AG09319 (cell line): ENCODE measurements around the gene KLF6.

ENCODE experiments used
- DNase-seq: peaks from one replicate; pipeline ENCODE4 v3.0.0-alpha.2; 2010; ENCODE audit warnings: low read depth; ENCODE audit errors: extremely low read depth
- TF ChIP-seq, protein P1 (sequence below): IDR thresholded peaks from 2 replicates; pipeline ENCODE4 v1.5.1; 2011; ENCODE audit warnings: low read depth, mild to moderate bottlenecking, inconsistent platforms, low read length, moderate library complexity

The KLF6 gene

DNA sequence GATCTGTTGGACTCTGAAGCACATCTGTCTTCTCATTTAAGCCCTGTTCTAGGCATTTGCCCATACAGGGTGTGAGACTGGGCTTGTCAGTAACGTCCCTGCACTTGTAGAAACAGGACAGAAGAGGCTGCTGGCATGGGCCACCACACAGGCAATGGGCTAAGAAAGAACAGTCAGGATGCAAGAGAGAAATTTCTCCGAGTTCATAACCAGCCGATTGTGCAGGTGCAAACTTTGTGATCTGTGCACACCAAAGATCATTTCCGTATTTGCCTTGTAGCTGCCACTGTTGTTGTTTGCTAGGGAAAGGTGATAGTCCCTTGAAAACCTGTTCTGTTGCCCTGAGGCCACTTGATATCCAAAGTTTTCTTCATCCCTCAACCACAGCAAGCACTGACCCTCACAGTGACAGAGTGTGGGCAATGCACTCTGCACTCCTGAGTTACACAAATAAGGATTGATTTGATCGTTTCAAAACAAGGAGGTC, 20.3 kb downstream of the KLF6 start:
- no peak for DNase-seq
- TF ChIP-seq, protein P1, sequence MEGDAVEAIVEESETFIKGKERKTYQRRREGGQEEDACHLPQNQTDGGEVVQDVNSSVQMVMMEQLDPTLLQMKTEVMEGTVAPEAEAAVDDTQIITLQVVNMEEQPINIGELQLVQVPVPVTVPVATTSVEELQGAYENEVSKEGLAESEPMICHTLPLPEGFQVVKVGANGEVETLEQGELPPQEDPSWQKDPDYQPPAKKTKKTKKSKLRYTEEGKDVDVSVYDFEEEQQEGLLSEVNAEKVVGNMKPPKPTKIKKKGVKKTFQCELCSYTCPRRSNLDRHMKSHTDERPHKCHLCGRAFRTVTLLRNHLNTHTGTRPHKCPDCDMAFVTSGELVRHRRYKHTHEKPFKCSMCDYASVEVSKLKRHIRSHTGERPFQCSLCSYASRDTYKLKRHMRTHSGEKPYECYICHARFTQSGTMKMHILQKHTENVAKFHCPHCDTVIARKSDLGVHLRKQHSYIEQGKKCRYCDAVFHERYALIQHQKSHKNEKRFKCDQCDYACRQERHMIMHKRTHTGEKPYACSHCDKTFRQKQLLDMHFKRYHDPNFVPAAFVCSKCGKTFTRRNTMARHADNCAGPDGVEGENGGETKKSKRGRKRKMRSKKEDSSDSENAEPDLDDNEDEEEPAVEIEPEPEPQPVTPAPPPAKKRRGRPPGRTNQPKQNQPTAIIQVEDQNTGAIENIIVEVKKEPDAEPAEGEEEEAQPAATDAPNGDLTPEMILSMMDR, result no peak

DNA sequence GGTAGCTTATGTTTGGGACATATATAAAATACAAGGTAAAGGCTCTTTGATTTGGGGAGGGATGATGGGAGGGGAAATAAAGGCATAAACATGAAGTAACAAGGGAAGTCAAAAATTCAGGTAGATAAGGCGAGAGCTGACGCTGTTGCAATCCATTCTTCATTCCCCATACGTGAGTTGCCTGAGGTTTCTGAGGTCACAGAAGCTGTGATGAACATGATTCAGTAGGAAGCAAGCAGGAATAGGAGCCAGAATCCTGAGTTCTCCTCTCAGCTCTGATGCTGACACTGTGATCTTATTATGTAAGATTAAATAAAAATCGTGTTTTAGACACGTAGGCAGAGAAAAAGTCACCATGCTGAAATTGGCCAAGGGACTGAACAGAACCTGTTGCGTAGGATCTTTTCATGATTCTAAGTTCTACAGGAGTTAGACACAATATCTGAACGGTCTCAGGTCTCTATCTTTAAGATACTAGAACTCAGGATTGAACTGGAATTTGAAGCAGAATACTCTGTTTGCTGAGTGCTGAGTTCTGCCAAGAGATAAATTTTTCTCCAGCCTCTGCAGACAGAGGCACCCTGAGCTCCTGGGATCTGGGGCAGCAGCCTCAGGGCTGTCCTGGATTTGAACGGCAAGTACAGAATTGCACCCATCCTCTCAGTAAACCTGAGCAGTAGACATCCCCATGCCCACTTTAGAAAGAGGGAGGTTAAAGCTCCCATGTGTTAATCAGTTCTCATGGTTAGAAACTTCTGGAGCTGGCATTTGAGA, 21.0 kb downstream of the KLF6 start:
- no peak for DNase-seq
- TF ChIP-seq, protein P1, result no peak

GRCh38 chr10:3763035-3763456, 22.0 kb downstream of the KLF6 start:
- DNase-seq, result no peak
- TF ChIP-seq, protein P1, result no peak

GRCh38 chr10:3762309-3762708, 22.7 kb downstream of the KLF6 start:
- DNase-seq, result no peak
- TF ChIP-seq, protein P1, result no peak

DNA sequence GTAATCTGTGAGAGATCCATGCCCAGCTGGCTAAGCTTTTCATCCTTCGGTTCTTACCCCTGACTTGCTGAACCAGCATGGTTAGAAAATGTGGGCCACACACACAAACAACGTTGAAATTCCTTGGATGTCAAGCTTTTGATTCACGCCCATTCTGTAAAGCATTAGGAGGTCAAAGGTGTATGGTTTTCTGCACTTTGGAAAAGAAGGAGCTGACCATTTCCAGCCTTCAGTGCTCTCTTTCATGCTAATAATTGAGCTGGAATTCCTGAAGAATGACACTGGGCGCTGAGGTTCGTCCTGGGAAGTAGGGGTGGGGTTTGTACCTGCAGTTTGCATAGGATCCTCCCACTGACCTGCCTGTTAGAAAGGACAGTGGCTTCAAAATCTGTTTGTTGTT, 23.1 kb downstream of the KLF6 start:
- TF ChIP-seq, protein P1, result no peak
- DNase-seq, result no peak

- no peak for DNase-seq
- TF ChIP-seq, protein P1, result no peak
Measured at GRCh38 chr10:3761021-3761686, 23.9 kb downstream of the KLF6 start.

DNA sequence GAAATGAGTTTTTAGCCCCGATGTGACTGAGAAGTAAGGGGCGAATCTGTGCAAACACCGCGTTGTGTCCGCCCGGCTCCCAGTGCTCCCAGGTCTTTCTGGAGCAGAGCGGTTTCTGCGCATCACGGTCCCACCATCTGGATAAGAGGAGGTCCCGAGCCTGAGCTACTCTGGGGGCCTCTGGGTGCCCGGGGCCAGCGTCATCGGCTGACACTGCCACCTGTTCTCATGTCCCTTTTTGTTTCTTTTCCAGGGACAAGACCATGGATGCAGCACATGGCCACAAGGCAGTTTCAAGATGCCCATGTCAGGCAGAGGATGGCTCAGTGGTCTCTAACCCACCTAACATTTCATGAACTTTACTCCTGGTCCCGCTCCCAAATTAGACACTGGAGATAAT, 24.9 kb downstream of the KLF6 start:
- TF ChIP-seq, protein P1, result no peak
- no peak for DNase-seq
